ENCODE measurements around the gene PROX2.

DNA sequence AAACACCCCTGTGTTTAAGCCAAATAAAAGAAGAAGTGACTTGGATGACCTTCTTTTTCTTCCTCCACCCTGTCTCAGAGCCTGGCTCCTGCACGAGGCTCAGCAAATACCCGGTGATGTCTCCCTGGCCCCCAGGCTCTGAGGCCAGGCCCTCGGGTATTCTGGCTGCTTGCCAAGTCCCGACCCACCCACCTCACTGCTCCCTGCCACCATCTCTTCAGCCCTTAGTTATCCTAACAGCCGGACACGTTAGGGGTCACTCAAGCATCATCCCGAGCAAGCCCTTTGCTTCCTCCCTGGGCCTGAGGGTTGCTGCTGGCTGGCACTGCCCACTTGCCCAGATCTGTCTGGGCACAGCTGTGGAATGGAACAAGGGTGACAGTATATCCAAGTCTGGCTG is 39.9 kb upstream of the PROX2 start:
- TF ChIP-seq POLR2A (IDR thresholded peaks at IDR 0.05): no peak
- TF ChIP-seq, protein P1, sequence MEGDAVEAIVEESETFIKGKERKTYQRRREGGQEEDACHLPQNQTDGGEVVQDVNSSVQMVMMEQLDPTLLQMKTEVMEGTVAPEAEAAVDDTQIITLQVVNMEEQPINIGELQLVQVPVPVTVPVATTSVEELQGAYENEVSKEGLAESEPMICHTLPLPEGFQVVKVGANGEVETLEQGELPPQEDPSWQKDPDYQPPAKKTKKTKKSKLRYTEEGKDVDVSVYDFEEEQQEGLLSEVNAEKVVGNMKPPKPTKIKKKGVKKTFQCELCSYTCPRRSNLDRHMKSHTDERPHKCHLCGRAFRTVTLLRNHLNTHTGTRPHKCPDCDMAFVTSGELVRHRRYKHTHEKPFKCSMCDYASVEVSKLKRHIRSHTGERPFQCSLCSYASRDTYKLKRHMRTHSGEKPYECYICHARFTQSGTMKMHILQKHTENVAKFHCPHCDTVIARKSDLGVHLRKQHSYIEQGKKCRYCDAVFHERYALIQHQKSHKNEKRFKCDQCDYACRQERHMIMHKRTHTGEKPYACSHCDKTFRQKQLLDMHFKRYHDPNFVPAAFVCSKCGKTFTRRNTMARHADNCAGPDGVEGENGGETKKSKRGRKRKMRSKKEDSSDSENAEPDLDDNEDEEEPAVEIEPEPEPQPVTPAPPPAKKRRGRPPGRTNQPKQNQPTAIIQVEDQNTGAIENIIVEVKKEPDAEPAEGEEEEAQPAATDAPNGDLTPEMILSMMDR (IDR thresholded peaks at IDR 0.05): no peak

Data from testis (tissue), 2 donors.